Activated naive CD8-positive, alpha-beta T cell (primary cell): ENCODE measurements around the gene KHK.
"Not testable (repeated sequence)": the region's sequence is repeated elsewhere in the genome, so short reads cannot be mapped to it uniquely, and the experiment has no call there.

Experiments
- H3K27ac Mint-ChIP-seq: one replicate; pipeline ENCODE4 v1.8.0; 2021; ENCODE audit warnings: mixed read lengths
- H3K27me3 Mint-ChIP-seq: one replicate; pipeline ENCODE4 v1.8.0; 2021; ENCODE audit warnings: mixed read lengths
- H3K36me3 Mint-ChIP-seq: one replicate; pipeline ENCODE4 v1.8.0; 2021; ENCODE audit warnings: mixed read lengths
- H3K4me1 Mint-ChIP-seq: one replicate; pipeline ENCODE4 v1.8.0; 2021; ENCODE audit warnings: low read depth, mixed read lengths
- H3K4me3 Mint-ChIP-seq: one replicate; pipeline ENCODE4 v1.8.0; 2021; ENCODE audit warnings: mild to moderate bottlenecking, mixed read lengths
- H3K9me3 Mint-ChIP-seq: one replicate; pipeline ENCODE4 v1.8.0; 2021; ENCODE audit warnings: low read depth, mixed read lengths

The KHK gene

GRCh38 chr2:27117995-27118524, 31.5 kb downstream of the KHK start:
- Mint-ChIP-seq H3K36me3 (peaks cover 4% of the 10 kb centered on the region), H3K9me3 (no peaks in the 10 kb centered on the region), H3K27me3 (peaks cover 13% of the 10 kb centered on the region), H3K4me1 (peaks cover 11% of the 10 kb centered on the region), H3K27ac (no peak overlapping the region), H3K4me3 (peak overlapping the region; percentile 70)

GRCh38 chr2:27118525-27119329, 32.2 kb downstream of the KHK start, which contains the start of gene CGREF1:
Gene CGREF1 (minus strand): TSS chr2:27119128. CDS start chr2:27104366, 14,762 bp downstream.
- H3K36me3 Mint-ChIP-seq: peaks cover 4% of the 10 kb centered on the region
- H3K27ac Mint-ChIP-seq: peak within 1 kb of the TSS; percentile 88
- no peaks in the 10 kb centered on the region for H3K9me3 Mint-ChIP-seq
- H3K27me3 Mint-ChIP-seq: peaks cover 13% of the 10 kb centered on the region
- H3K4me3 Mint-ChIP-seq: peak within 1 kb of the TSS; percentile 88
- peaks cover 14% of the 10 kb centered on the region for H3K4me1 Mint-ChIP-seq

- not testable (repeated sequence) for H3K9me3 Mint-ChIP-seq, H3K36me3 Mint-ChIP-seq
- Mint-ChIP-seq H3K4me3 (peak overlapping the region; percentile 88), H3K27me3 (peaks cover 13% of the 10 kb centered on the region), H3K27ac (peak overlapping the region; percentile 88), H3K4me1 (peaks cover 18% of the 10 kb centered on the region)
These were observed 32.7 kb downstream of the KHK start for GRCh38 chr2:27119330-27119670.

GRCh38 chr2:27121906-27122305, 35.3 kb downstream of the KHK start:
- H3K9me3 Mint-ChIP-seq: no peaks in the 10 kb centered on the region
- H3K4me1 Mint-ChIP-seq: peaks cover 18% of the 10 kb centered on the region
- H3K27me3 Mint-ChIP-seq: peaks cover 13% of the 10 kb centered on the region
- peaks cover 4% of the 10 kb centered on the region for H3K36me3 Mint-ChIP-seq
- H3K4me3 Mint-ChIP-seq: peak overlapping the region; percentile 27
- H3K27ac Mint-ChIP-seq: no peak overlapping the region

- H3K27me3 Mint-ChIP-seq: peaks cover 10% of the 10 kb centered on the region
- peaks cover 18% of the 10 kb centered on the region for H3K4me1 Mint-ChIP-seq
- no peaks in the 10 kb centered on the region for H3K9me3 Mint-ChIP-seq
- peaks cover 4% of the 10 kb centered on the region for H3K36me3 Mint-ChIP-seq
- peak overlapping the region; percentile 86 for H3K4me3 Mint-ChIP-seq
- H3K27ac Mint-ChIP-seq: peak overlapping the region; percentile 54
These were observed 36.2 kb downstream of the KHK start for GRCh38 chr2:27122791-27123190.

- Mint-ChIP-seq H3K36me3 (peaks cover 4% of the 10 kb centered on the region), H3K27ac (peak within 1 kb of the TSS; percentile 76), H3K4me3 (peak within 1 kb of the TSS; percentile 86), H3K4me1 (peaks cover 18% of the 10 kb centered on the region), H3K9me3 (no peaks in the 10 kb centered on the region), H3K27me3 (peaks cover 7% of the 10 kb centered on the region)
These were observed 37.0 kb downstream of the KHK start, which contains the start of gene ABHD1 for GRCh38 chr2:27123302-27124150. Gene ABHD1 (plus strand): TSS chr2:27123815. CDS start chr2:27123949, 134 bp downstream.

GRCh38 chr2:27125104-27125503, 38.5 kb downstream of the KHK start:
- Mint-ChIP-seq H3K27me3 (no peaks in the 10 kb centered on the region), H3K9me3 (no peaks in the 10 kb centered on the region), H3K36me3 (no peaks in the 10 kb centered on the region), H3K4me3 (no peak overlapping the region), H3K4me1 (peaks cover 12% of the 10 kb centered on the region), H3K27ac (no peak overlapping the region)

GRCh38 chr2:27126252-27126710, 39.7 kb downstream of the KHK start:
- no peaks in the 10 kb centered on the region for H3K36me3 Mint-ChIP-seq
- H3K9me3 Mint-ChIP-seq: no peaks in the 10 kb centered on the region
- no peak overlapping the region for H3K27ac Mint-ChIP-seq
- H3K4me1 Mint-ChIP-seq: peaks cover 13% of the 10 kb centered on the region
- no peaks in the 10 kb centered on the region for H3K27me3 Mint-ChIP-seq
- H3K4me3 Mint-ChIP-seq: no peak overlapping the region

- Mint-ChIP-seq H3K27ac (no peak overlapping the region), H3K36me3 (no peaks in the 10 kb centered on the region), H3K27me3 (no peaks in the 10 kb centered on the region), H3K4me3 (no peak overlapping the region), H3K9me3 (no peaks in the 10 kb centered on the region), H3K4me1 (peaks cover 16% of the 10 kb centered on the region)
These were observed 41.5 kb downstream of the KHK start for GRCh38 chr2:27127883-27128667.

- H3K36me3 Mint-ChIP-seq: no peaks in the 10 kb centered on the region
- no peaks in the 10 kb centered on the region for H3K9me3 Mint-ChIP-seq
- H3K4me1 Mint-ChIP-seq: peaks cover 20% of the 10 kb centered on the region
- H3K4me3 Mint-ChIP-seq: no peak overlapping the region
- H3K27me3 Mint-ChIP-seq: no peaks in the 10 kb centered on the region
- no peak overlapping the region for H3K27ac Mint-ChIP-seq
These were observed 42.3 kb downstream of the KHK start for GRCh38 chr2:27128668-27129571.

- Mint-ChIP-seq H3K27ac (no peak overlapping the region), H3K36me3 (no peaks in the 10 kb centered on the region), H3K27me3 (no peaks in the 10 kb centered on the region), H3K4me3 (no peak overlapping the region), H3K9me3 (no peaks in the 10 kb centered on the region), H3K4me1 (peaks cover 23% of the 10 kb centered on the region)
These were observed 43.8 kb downstream of the KHK start for GRCh38 chr2:27130396-27130795.

- no peaks in the 10 kb centered on the region for H3K36me3 Mint-ChIP-seq
- H3K9me3 Mint-ChIP-seq: no peaks in the 10 kb centered on the region
- H3K4me3 Mint-ChIP-seq: peak overlapping the region; percentile 13
- H3K27me3 Mint-ChIP-seq: no peaks in the 10 kb centered on the region
- H3K4me1 Mint-ChIP-seq: peaks cover 23% of the 10 kb centered on the region
- H3K27ac Mint-ChIP-seq: peak overlapping the region; percentile 54
These were observed 44.9 kb downstream of the KHK start for GRCh38 chr2:27131429-27131828.

GRCh38 chr2:27133195-27133875, 46.8 kb downstream of the KHK start:
- Mint-ChIP-seq H3K9me3 (no peaks in the 10 kb centered on the region), H3K36me3 (no peaks in the 10 kb centered on the region), H3K27me3 (no peaks in the 10 kb centered on the region), H3K4me3 (peak overlapping the region; percentile 95), H3K4me1 (peaks cover 23% of the 10 kb centered on the region), H3K27ac (peak overlapping the region; percentile 83)
